Measurements from ENCODE around the gene MFSD11.

MFSD11 gene

GRCh38 chr17:76702076-76702475 lies 35.8 kb upstream of the MFSD11 start:
- Histone ChIP-seq H3K79me2 (ENCODE audit: insufficient read depth, low read length) (no peaks in the 10 kb centered on the region), H3K27me3 (ENCODE audit: insufficient read depth, low read length, poor library complexity, severe bottlenecking) (no peaks in the 10 kb centered on the region), H3K9ac (ENCODE audit: low read depth, low read length, poor library complexity, severe bottlenecking) (no peak overlapping the region), H3K36me3 (ENCODE audit: insufficient read depth, low read length) (no peaks in the 10 kb centered on the region), H3K9me3 (ENCODE audit: insufficient read depth, low read depth, low read length) (no peaks in the 10 kb centered on the region), H3K9me2 (replicated peaks; ENCODE audit: low read depth, low read length) (no peaks in the 10 kb centered on the region), H3F3A (ENCODE audit: low read depth) (no peaks in the 10 kb centered on the region), H2AFZ (ENCODE audit: low read length) (no peak overlapping the region), H4K20me1 (ENCODE audit: insufficient read depth, low read length, poor library complexity, severe bottlenecking) (no peaks in the 10 kb centered on the region), H3K4me1 (ENCODE audit: insufficient read depth, low read length, poor library complexity, severe bottlenecking) (no peaks in the 10 kb centered on the region), H3K4me3 (ENCODE audit: low read length, poor library complexity, severe bottlenecking) (no peak overlapping the region), H3K4me2 (ENCODE audit: low read depth, low read length, poor library complexity, severe bottlenecking) (no peak overlapping the region)
- TF ChIP-seq CTCF (conservative IDR thresholded peaks at IDR 0.05; ENCODE audit: low read length), result no peak

- Histone ChIP-seq H3K9me3 (ENCODE audit: insufficient read depth, low read depth, low read length) (no peaks in the 10 kb centered on the region), H3F3A (ENCODE audit: low read depth) (no peaks in the 10 kb centered on the region), H4K20me1 (ENCODE audit: insufficient read depth, low read length, poor library complexity, severe bottlenecking) (no peaks in the 10 kb centered on the region), H3K4me3 (ENCODE audit: low read length, poor library complexity, severe bottlenecking) (no peak overlapping the region), H2AFZ (ENCODE audit: low read length) (no peak overlapping the region), H3K79me2 (ENCODE audit: insufficient read depth, low read length) (no peaks in the 10 kb centered on the region), H3K9ac (ENCODE audit: low read depth, low read length, poor library complexity, severe bottlenecking) (no peak overlapping the region), H3K27me3 (ENCODE audit: insufficient read depth, low read length, poor library complexity, severe bottlenecking) (no peaks in the 10 kb centered on the region), H3K9me2 (replicated peaks; ENCODE audit: low read depth, low read length) (no peaks in the 10 kb centered on the region), H3K4me1 (ENCODE audit: insufficient read depth, low read length, poor library complexity, severe bottlenecking) (no peaks in the 10 kb centered on the region), H3K4me2 (ENCODE audit: low read depth, low read length, poor library complexity, severe bottlenecking) (no peak overlapping the region), H3K36me3 (ENCODE audit: insufficient read depth, low read length) (no peaks in the 10 kb centered on the region)
- TF ChIP-seq CTCF (conservative IDR thresholded peaks at IDR 0.05; ENCODE audit: low read length) (no peak), EZH2phosphoT487 (IDR thresholded peaks at IDR 0.05; ENCODE audit: borderline replicate concordance) (no peak)
Observed at GRCh38 chr17:76702941-76703637, 34.8 kb upstream of the MFSD11 start.

GRCh38 chr17:76704805-76705204 lies 33.1 kb upstream of the MFSD11 start:
- H3K79me2 ChIP-seq (ENCODE audit: insufficient read depth, low read length), result no peaks in the 10 kb centered on the region
- H3K36me3 ChIP-seq (ENCODE audit: insufficient read depth, low read length), result no peaks in the 10 kb centered on the region
- H3F3A ChIP-seq (ENCODE audit: low read depth), result no peaks in the 10 kb centered on the region
- no peak overlapping the region for H2AFZ ChIP-seq (ENCODE audit: low read length)
- H3K9me3 ChIP-seq (ENCODE audit: insufficient read depth, low read depth, low read length), result no peaks in the 10 kb centered on the region
- H3K4me2 ChIP-seq (ENCODE audit: low read depth, low read length, poor library complexity, severe bottlenecking), result no peak overlapping the region
- no peak overlapping the region for H3K9ac ChIP-seq (ENCODE audit: low read depth, low read length, poor library complexity, severe bottlenecking)
- H3K9me2 ChIP-seq (replicated peaks; ENCODE audit: low read depth, low read length), result no peaks in the 10 kb centered on the region
- no peaks in the 10 kb centered on the region for H3K27me3 ChIP-seq (ENCODE audit: insufficient read depth, low read length, poor library complexity, severe bottlenecking)
- no peak overlapping the region for H3K4me3 ChIP-seq (ENCODE audit: low read length, poor library complexity, severe bottlenecking)
- H3K4me1 ChIP-seq (ENCODE audit: insufficient read depth, low read length, poor library complexity, severe bottlenecking), result peaks cover 5% of the 10 kb centered on the region
- TF ChIP-seq CTCF (conservative IDR thresholded peaks at IDR 0.05; ENCODE audit: low read length) (no peak), EZH2phosphoT487 (IDR thresholded peaks at IDR 0.05; ENCODE audit: borderline replicate concordance) (no peak)
- no peaks in the 10 kb centered on the region for H4K20me1 ChIP-seq (ENCODE audit: insufficient read depth, low read length, poor library complexity, severe bottlenecking)

Measured in Loucy (cell line).